ENCODE measurements around the gene TSPO2. TPM values are rescaled to one million over a fixed set of nuclear protein-coding genes. Genes with fewer than 3 reads are reported as not detected.

The TSPO2 gene
- polyA plus RNA-seq, 3 donors = not detected

- H3K79me2 ChIP-seq (ENCODE audit: insufficient read depth, low read length) = no peaks in the 10 kb centered on the region
- Mint-ChIP-seq H3K27ac (no peak overlapping the region), H3K4me3 (no peak overlapping the region), H3K9me3 (no peaks in the 10 kb centered on the region), H3K27me3 (ENCODE audit: low read depth in 3 of 3) (peaks cover 0 to 6% (median 2%) of the 10 kb centered on the region in 3 donors), H3K4me1 (peaks cover 8% of the 10 kb centered on the region), H3K36me3 (no peaks in the 10 kb centered on the region)
- no peak overlapping the region for H3K4me2 ChIP-seq (replicated peaks; ENCODE audit: extremely low read depth, low read length, poor library complexity, severe bottlenecking)
- intact Hi-C loops (cut with micrococcal nuclease) = no loop called here
- H3K4me3 ChIP-seq (replicated peaks in 1 of 3; ENCODE audit: low read depth in 2 of 3, low read length in 3 of 3) = no peak overlapping the region
- WGBS (ENCODE audit: insufficient coverage) = no CpG with 5 or more reads among the region's 1 CpG
- no peak overlapping the region for H3K9ac ChIP-seq (ENCODE audit: insufficient read depth, low read length, poor library complexity, severe bottlenecking)
- H4K20me1 ChIP-seq (ENCODE audit: insufficient read depth, low read length) = no peaks in the 10 kb centered on the region
- no peak for DNase-seq
- no peak for TF ChIP-seq CTCF (IDR thresholded peaks at IDR 0.05)
- no peaks in the 10 kb centered on the region for H3K36me3 ChIP-seq (replicated peaks in 1 of 2; ENCODE audit: control insufficient read depth in 1 of 2, insufficient read depth in 2 of 2, low read length in 2 of 2)
- no peaks in the 10 kb centered on the region for H3K9me3 ChIP-seq (replicated peaks in 1 of 2; ENCODE audit: control insufficient read depth in 1 of 2, insufficient read depth in 1 of 2, low read length in 2 of 2)
- H3K27me3 ChIP-seq (ENCODE audit: control insufficient read depth in 2 of 2, insufficient read depth in 2 of 2, low read length in 2 of 2) = no peaks in the 10 kb centered on the region
- no peaks in the 10 kb centered on the region for H3K4me1 ChIP-seq (ENCODE audit: control insufficient read depth in 1 of 2, insufficient read depth in 2 of 2, low read length in 2 of 2)
- no peak overlapping the region for H3K27ac ChIP-seq (ENCODE audit: low read depth in 1 of 2, low read length in 2 of 2)
- no peak overlapping the region for H2AFZ ChIP-seq (ENCODE audit: insufficient read depth, low read depth, low read length, poor library complexity, severe bottlenecking)
Observed at GRCh38 chr6:41040940-41041536, 1.2 kb upstream of the TSPO2 start.

GRCh38 chr6:41043151-41043550 lies 884 bp downstream of the TSPO2 start:
- Mint-ChIP-seq H3K27me3 (ENCODE audit: low read depth in 3 of 3) (peaks cover 0 to 2% (median under 1%) of the 10 kb centered on the region in 3 donors), H3K27ac (no peak overlapping the region), H3K4me3 (no peak overlapping the region), H3K9me3 (no peaks in the 10 kb centered on the region), H3K36me3 (peaks cover 0 to under 1% of the 10 kb centered on the region in 2 donors), H3K4me1 (peaks cover 8% of the 10 kb centered on the region)
- no peak for TF ChIP-seq CTCF (IDR thresholded peaks at IDR 0.05)
- Histone ChIP-seq H3K27ac (ENCODE audit: low read depth in 1 of 2, low read length in 2 of 2) (no peak overlapping the region), H4K20me1 (ENCODE audit: insufficient read depth, low read length) (no peaks in the 10 kb centered on the region), H3K4me1 (ENCODE audit: control insufficient read depth in 1 of 2, insufficient read depth in 2 of 2, low read length in 2 of 2) (no peaks in the 10 kb centered on the region), H3K9ac (ENCODE audit: insufficient read depth, low read length, poor library complexity, severe bottlenecking) (no peak overlapping the region), H3K79me2 (ENCODE audit: insufficient read depth, low read length) (no peaks in the 10 kb centered on the region), H3K36me3 (replicated peaks in 1 of 2; ENCODE audit: control insufficient read depth in 1 of 2, insufficient read depth in 2 of 2, low read length in 2 of 2) (no peaks in the 10 kb centered on the region), H3K4me3 (replicated peaks in 1 of 3; ENCODE audit: low read depth in 2 of 3, low read length in 3 of 3) (no peak overlapping the region), H2AFZ (ENCODE audit: insufficient read depth, low read depth, low read length, poor library complexity, severe bottlenecking) (no peak overlapping the region), H3K27me3 (ENCODE audit: control insufficient read depth in 2 of 2, insufficient read depth in 2 of 2, low read length in 2 of 2) (no peaks in the 10 kb centered on the region), H3K9me3 (replicated peaks in 1 of 2; ENCODE audit: control insufficient read depth in 1 of 2, insufficient read depth in 1 of 2, low read length in 2 of 2) (no peaks in the 10 kb centered on the region), H3K4me2 (replicated peaks; ENCODE audit: extremely low read depth, low read length, poor library complexity, severe bottlenecking) (no peak overlapping the region)
- 94% methylated on average over 2 of the region's 3 CpGs for WGBS (ENCODE audit: insufficient coverage)
- intact Hi-C loops (cut with micrococcal nuclease) = no loop called here
- no peak for DNase-seq
